Activated naive CD4-positive, alpha-beta T cell treated with anti-CD3 and anti-CD28 coated beads, Interleukin-2, amount 50 U/mL, for 24 hours (primary cell): ENCODE results near the gene FOXJ1.

Experiments used
- H3K27ac Mint-ChIP-seq: one replicate; pipeline ENCODE4 v1.8.0; 2021; ENCODE audit warnings: mild to moderate bottlenecking, mixed read lengths
- H3K27me3 Mint-ChIP-seq: one replicate; pipeline ENCODE4 v1.8.0; 2021; ENCODE audit warnings: mixed read lengths
- H3K36me3 Mint-ChIP-seq: one replicate; pipeline ENCODE4 v1.8.0; 2021; ENCODE audit warnings: mixed read lengths
- H3K4me1 Mint-ChIP-seq: one replicate; pipeline ENCODE4 v1.8.0; 2021; ENCODE audit warnings: mixed read lengths
- H3K4me3 Mint-ChIP-seq: one replicate; pipeline ENCODE4 v1.8.0; 2021; ENCODE audit warnings: mild to moderate bottlenecking, mixed read lengths
- H3K9me3 Mint-ChIP-seq: one replicate; pipeline ENCODE4 v1.8.0; 2021; ENCODE audit warnings: mixed read lengths

The FOXJ1 gene

DNA sequence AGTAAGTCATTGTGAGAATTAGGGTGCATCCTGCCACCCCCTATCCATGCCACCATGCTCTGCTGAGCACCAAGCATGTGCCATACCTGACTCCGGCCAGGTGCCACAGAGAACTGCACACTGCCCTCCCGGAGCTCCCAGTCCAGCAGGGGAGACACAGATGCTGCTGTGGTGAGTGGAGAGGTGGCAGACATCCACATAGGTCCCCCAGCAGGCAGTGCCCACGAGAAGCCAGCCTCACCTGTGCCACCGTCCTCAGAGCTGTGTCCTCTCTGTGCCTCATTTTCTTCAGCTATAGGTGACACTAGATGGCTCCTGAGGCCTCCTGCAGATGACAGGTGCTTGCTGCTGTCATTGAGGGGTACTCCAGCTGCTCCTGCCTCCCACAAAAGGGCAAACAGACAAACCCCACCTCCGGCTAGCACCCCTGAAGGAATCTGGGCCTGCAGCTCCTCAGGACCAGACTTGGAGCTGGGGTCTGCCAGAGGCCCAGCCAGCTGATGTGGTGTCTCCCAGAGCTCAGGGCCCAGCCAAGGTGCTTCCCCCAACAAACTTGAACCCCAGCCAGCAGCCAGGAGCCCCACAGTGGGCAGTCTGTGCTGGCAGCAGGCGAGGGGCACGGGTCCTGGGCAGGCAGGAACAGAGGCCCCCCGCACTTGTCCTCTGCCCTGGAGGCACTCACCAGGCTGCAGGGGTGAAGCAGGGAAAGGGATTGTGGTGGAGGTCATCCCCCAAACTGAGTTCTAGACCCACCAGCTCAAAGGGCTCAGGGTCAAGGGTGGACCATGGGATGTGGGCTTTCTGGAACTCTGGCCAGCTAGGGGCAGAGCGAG, 17.1 kb downstream of the FOXJ1 start:
- H3K27ac Mint-ChIP-seq: peak overlapping the region; percentile 59

DNA sequence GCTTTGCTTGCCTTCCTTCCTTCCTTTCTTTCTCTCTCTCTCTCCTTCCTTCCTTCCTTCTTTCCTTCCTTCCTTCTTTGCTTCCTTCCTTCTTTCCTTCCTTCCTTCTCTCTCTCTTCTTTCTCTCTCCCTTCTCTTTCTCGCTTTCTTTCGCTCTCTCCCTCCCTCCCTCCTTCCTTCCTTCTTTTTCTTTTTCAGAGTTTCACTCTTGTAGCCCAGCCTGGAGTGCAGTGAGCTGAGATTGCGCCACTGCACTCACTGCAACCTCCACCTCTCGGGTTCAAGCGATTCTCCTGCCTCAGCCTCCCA, 17.9 kb downstream of the FOXJ1 start:
- Mint-ChIP-seq H3K4me1 (peaks cover 28% of the 10 kb centered on the region), H3K27me3 (no peaks in the 10 kb centered on the region), H3K27ac (peak overlapping the region; percentile 76), H3K36me3 (no peaks in the 10 kb centered on the region), H3K4me3 (peak overlapping the region; percentile 60), H3K9me3 (no peaks in the 10 kb centered on the region)

More for the DNA sequence above, 17.1 kb downstream of the FOXJ1 start:
- no peaks in the 10 kb centered on the region for H3K27me3 Mint-ChIP-seq
- no peaks in the 10 kb centered on the region for H3K36me3 Mint-ChIP-seq
- no peak overlapping the region for H3K4me3 Mint-ChIP-seq
- peaks cover 28% of the 10 kb centered on the region for H3K4me1 Mint-ChIP-seq
- H3K9me3 Mint-ChIP-seq: no peaks in the 10 kb centered on the region

DNA sequence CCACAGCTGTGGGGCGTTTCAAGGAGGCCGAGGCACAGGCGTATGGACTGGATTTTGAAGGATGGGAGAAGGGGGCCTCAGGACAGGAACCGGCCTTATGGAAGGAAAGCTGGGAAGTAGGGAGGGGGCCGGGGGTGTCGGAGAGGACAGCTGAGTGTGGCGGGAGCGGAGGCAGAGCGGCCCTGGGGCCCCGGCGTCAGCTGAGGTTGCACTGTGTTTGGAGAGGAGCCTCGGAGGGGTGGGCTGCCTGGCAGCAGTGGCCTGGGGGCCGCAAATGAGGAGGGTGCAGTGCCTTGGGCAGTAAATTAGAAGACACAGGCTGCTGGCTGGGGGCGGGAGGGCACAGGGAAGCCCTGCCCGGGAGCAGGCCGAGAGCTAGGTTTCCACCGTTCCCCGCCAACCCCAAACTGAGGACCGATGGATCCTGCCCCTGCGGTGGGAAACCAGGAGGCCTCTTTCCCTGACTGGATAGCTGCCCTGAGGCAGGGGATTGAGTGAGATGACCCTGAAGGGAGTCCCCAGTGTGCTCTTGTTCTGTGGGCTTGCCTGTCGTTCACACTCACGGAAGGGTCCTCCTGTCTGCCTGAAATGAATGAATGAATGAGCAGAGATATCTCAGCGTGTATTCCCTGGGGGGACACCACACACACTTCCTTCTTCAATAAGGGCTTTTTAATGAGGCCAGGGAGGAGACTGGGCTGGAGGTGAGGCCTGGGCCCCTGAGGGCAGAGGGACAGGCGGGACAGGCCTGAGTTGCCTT, 18.4 kb downstream of the FOXJ1 start:
- no peaks in the 10 kb centered on the region for H3K9me3 Mint-ChIP-seq
- peaks cover 28% of the 10 kb centered on the region for H3K4me1 Mint-ChIP-seq
- H3K27ac Mint-ChIP-seq: peak overlapping the region; percentile 76
- H3K4me3 Mint-ChIP-seq: peak overlapping the region; percentile 61
- no peaks in the 10 kb centered on the region for H3K27me3 Mint-ChIP-seq
- no peaks in the 10 kb centered on the region for H3K36me3 Mint-ChIP-seq

DNA sequence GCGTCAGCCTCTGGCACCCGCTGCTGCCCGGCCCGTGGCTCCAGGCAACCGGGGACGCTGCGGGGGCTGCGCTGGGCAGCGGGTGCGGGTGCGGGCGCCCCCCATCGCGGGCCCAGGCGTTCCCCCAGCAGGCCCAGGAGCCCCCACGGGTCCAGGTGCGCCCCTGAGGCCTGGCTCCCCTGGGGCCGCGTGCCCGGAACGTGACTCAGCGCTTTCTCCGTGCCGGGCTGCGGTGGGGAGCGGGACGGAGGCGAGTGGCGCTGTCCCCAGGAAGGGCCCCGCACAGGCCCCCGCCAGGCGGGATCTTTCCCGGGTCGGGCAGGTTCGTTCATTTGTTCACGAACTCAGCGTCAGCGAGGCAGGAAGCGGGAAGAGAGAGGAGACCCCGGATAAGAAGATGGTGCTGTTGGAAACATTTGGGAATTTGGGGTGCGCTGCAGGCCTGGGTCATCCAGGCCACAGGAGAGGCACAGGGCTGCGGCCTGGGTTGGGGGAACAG, 19.1 kb downstream of the FOXJ1 start:
- H3K27ac Mint-ChIP-seq: peak overlapping the region; percentile 17
- peaks cover 22% of the 10 kb centered on the region for H3K4me1 Mint-ChIP-seq
- no peaks in the 10 kb centered on the region for H3K9me3 Mint-ChIP-seq
- H3K36me3 Mint-ChIP-seq: no peaks in the 10 kb centered on the region
- H3K27me3 Mint-ChIP-seq: no peaks in the 10 kb centered on the region
- peak overlapping the region; percentile 61 for H3K4me3 Mint-ChIP-seq

DNA sequence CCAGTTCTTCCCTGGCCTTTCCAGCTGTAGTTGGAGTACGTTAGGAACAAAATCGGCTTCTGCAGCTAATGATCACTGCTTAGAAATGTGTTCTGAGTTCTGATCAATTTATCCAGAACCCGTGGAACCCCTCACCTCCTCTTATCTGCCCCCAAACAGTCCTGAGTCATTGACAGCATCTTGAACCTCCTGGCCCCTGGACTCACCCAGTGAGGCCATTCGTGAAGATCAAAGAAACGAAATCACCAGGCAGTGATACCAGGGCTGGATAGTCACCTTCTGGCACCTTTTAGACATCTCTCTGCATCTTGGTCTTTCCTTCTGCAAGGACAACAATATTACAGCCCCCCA, 20.4 kb downstream of the FOXJ1 start:
- H3K9me3 Mint-ChIP-seq: no peaks in the 10 kb centered on the region
- no peaks in the 10 kb centered on the region for H3K36me3 Mint-ChIP-seq
- H3K4me1 Mint-ChIP-seq: peaks cover 10% of the 10 kb centered on the region
- no peak overlapping the region for H3K27ac Mint-ChIP-seq
- no peak overlapping the region for H3K4me3 Mint-ChIP-seq
- no peaks in the 10 kb centered on the region for H3K27me3 Mint-ChIP-seq

DNA sequence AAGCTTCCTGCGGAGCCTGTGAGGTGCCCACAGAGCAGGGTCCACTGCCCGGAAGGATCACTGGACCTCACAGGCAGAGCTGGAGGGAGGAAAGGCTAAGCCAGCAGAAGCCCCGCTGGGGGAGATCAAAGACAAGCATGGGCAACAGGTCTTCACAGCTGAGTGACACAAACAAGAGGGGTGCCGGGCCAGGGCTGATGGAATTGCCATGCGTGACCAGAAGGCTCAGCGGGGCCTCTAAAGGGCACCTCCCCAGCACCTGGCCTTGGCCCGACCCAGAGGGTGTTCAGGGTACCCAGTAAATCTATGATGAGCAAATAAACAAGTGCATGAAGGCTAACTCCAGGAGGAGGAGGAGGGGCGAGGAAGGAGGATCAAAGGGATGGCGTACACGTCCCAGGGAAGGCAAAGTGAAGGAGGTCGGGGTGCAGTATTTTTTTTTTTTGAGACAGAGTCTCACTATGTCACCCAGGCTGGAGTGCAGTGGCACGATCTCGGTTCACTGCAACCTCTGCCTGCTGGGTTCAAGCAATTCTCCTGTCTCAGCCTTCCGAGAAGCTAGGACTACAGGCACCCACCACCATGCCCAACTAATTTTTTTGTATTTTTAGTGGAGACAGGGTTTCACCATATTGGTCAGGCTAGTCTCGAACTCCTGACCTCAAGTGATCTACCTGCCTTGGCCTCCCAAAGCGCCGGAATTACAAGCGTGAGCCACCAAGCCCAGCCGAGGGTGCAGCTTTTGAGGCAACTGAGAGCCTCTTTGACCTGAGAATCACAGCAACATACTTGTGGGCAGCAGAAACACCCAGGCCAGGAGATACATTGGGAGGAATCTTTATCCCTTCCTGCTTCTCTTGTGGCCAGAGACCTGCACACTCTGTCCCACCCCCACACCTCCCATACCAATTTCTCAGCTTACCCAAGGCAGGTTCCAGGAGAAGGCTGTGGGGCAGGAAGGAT, 21.4 kb downstream of the FOXJ1 start:
- peak overlapping the region; percentile 27 for H3K27ac Mint-ChIP-seq
- no peaks in the 10 kb centered on the region for H3K27me3 Mint-ChIP-seq
- H3K4me1 Mint-ChIP-seq: peaks cover 9% of the 10 kb centered on the region
- H3K4me3 Mint-ChIP-seq: no peak overlapping the region
- H3K36me3 Mint-ChIP-seq: no peaks in the 10 kb centered on the region
- H3K9me3 Mint-ChIP-seq: no peaks in the 10 kb centered on the region

DNA sequence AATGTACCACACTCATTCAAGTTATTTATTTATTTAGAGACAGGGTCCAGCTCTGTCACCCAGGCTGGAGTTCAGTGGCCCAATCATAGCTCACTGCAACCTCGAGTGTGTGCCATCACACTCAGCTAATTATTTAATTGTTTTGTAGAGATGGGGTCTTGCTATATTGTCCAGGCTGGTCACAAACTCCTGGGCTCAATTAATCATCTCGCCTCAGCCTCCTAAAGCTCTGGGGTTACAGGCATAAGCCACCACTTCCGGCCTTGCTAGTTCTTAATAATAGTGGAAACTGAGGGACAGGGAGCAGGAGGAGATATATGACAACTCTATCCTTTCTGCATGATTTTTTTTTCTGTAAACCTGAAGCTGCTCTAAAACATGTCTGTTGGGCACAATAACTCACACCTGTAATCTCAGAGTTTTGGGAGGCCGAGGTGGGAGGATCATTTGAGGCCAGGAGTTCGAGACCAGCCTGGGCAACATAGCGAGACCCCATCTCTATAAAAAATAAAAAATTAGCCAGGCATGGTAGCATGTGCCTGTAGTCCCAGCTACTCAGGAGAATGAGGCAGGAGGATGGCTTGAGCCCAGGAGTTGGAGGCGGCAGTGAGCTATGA, 25.8 kb downstream of the FOXJ1 start:
- Mint-ChIP-seq H3K36me3 (no peaks in the 10 kb centered on the region), H3K4me1 (no peaks in the 10 kb centered on the region), H3K27me3 (no peaks in the 10 kb centered on the region), H3K4me3 (no peak overlapping the region), H3K9me3 (no peaks in the 10 kb centered on the region), H3K27ac (no peak overlapping the region)

DNA sequence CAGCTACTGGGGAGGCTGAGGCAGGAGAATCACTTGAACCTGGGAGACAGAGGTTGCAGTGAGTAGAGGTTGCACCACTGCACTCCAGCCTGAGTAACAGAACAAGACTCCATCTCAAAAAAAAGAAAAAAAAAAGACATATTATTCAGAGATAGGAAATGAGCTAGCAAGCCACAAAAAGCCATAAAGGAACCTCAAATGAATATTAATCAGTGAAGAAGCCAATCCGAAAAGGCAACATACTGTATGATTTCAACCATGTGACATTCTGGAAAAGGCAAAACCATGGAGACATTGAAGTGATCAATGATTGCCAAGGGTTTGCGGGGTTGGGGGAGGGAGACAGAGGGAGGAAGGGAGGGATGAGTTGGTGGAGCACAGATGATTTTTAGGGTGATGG, 29.1 kb downstream of the FOXJ1 start:
- Mint-ChIP-seq H3K36me3 (no peaks in the 10 kb centered on the region), H3K4me1 (no peaks in the 10 kb centered on the region), H3K27me3 (no peaks in the 10 kb centered on the region), H3K9me3 (no peaks in the 10 kb centered on the region), H3K27ac (no peak overlapping the region), H3K4me3 (no peak overlapping the region)

DNA sequence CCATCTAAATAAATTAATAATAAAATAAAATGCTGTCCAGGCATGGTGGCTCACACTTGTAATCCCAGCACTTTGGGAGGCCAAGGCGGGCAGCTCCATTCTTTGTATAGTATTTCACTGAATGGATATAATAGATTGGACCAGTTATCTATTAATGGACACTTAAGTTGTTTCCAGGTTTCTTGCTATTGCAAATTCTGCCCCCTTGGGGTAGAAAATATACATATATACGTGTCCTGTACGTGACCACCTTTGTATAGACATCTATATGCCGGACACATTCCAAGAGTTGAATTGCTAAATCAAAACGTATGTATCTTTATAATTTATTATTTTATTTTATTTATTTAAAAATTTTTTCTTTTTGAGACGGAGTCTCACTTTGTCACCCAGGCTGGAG, 33.5 kb downstream of the FOXJ1 start:
- no peaks in the 10 kb centered on the region for H3K9me3 Mint-ChIP-seq
- H3K27me3 Mint-ChIP-seq: no peaks in the 10 kb centered on the region
- H3K27ac Mint-ChIP-seq: no peak overlapping the region
- no peak overlapping the region for H3K4me3 Mint-ChIP-seq
- peaks cover 16% of the 10 kb centered on the region for H3K4me1 Mint-ChIP-seq
- H3K36me3 Mint-ChIP-seq: no peaks in the 10 kb centered on the region

DNA sequence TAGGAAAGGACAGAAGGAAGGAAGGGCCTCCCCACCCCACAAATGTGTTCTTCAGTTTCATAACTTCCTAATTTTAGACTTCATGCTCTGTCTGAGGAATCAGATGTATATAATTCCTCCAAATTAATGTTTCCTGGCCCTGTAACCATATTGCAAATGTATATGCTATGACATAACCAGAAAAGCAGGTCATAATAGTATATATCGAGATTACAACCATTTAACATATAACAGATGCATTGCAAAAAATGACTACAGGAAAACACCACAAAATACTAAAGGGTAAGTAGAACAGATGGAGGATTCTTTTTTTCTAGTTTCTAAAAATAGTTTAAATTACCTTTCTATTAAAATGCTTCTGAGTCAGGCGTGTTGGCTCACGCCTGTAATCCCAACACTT, 34.3 kb downstream of the FOXJ1 start:
- Mint-ChIP-seq H3K27me3 (no peaks in the 10 kb centered on the region), H3K4me1 (peaks cover 22% of the 10 kb centered on the region), H3K4me3 (no peak overlapping the region), H3K27ac (no peak overlapping the region), H3K36me3 (no peaks in the 10 kb centered on the region), H3K9me3 (no peaks in the 10 kb centered on the region)

DNA sequence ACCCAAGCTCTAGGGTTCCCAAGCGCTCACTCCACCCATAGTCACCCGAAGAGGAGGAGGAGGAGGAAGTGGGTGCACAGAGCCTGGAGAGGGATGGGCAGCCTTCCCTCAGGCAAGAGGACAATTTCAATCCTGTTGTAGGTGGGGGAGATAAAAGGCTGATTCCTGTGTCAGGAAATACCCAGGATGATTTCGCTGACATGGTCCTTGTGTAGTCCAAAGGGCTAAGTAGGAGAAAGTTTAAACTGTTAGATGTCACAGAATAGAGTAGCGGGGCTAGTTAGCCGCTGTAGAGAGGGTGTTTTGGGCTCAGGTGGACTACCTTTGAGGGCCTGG, 36.2 kb downstream of the FOXJ1 start:
- Mint-ChIP-seq H3K9me3 (no peaks in the 10 kb centered on the region), H3K27me3 (no peaks in the 10 kb centered on the region), H3K4me1 (peaks cover 33% of the 10 kb centered on the region), H3K36me3 (peaks cover 3% of the 10 kb centered on the region), H3K27ac (peak overlapping the region; percentile 59), H3K4me3 (peak overlapping the region; percentile 91)

DNA sequence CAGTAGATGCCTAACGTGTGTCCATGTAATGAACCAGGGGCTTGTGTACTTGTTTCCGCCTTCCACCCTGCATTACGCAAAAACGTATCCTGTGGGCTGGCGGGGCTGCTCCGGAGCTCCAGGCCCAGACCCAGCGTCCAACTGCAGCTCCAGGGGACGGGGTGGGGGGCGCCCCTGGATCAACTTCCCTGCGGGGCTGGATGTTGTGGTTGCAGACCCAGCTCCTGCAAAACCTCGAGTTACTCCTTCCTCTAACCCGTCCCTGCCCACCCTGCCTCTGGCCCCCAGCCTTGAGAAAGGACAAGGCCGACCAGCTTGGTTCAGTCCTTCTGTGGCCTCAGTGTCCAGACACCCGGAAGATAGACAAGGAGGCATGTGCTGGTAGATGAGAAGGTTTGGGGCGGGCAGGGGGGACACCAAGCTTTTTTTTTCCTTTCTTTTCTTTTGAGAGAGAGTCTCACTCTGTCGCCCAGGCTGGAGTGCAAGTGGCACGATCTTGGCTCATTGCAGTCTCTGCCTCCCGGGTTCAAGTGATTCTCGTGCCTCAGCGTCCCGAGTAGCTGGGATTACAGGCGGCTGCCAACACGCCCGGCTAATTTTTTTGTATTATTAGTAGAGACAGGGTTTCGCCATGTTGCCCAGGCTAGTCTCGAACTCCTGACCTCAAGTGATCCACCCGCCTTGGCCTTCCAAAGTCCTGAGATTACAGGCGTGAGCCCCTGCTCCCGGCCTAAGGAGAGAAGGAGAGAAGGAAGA, 36.7 kb downstream of the FOXJ1 start:
- Mint-ChIP-seq H3K36me3 (peaks cover 4% of the 10 kb centered on the region), H3K27me3 (no peaks in the 10 kb centered on the region), H3K4me1 (peaks cover 34% of the 10 kb centered on the region), H3K27ac (peak overlapping the region; percentile 59), H3K9me3 (no peaks in the 10 kb centered on the region), H3K4me3 (peak overlapping the region; percentile 91)

DNA sequence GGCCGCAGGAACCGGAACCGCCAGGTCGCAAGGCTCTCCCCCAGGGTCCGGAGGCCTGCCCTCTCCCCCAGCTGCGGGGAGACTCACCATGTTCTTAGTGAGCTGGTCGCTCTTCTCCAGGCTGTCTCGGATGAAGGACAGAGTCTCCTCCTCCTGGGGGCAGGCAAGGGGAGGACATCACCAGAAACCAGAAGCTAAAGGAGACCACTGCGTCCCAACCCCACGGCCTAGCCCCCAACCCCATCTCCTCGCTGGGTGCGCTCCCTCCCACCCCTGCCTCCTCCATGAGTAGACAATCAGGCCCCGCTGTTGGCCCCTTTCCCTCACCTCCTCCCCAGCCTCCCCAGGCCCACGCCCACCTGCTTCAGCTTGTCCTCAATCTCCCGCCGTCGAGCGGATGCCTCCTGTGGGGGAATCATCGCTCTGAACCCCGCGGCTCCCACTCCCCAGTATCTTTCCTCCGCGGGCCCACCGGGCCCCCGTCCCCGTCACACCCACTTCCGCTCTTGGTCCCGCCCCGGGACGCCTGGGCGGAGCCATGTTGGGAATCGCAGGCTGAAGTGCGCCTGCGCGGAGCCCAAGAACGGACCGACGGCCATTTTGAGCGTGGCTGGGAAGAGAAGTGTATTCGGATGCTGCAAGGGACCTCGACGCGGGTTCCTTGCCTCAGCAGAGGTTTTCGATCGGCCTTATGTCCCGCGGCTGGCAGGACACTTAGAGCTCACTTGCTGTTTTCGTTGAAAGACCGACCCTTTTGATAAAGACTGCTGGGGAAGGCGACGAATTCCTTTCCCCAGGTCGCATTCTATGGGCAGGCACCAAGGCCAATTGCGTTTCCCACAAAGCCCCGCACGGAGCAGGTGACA, 37.5 kb downstream of the FOXJ1 start, which contains the start of gene EXOC7:
Gene EXOC7 (minus strand): TSS at position 514 of the 866 bp plus-strand sequence. CDS start 95 bp downstream, at position 419.
- Mint-ChIP-seq H3K36me3 (peaks cover 4% of the 10 kb centered on the region), H3K27ac (peak within 1 kb of the TSS; percentile 91), H3K9me3 (no peaks in the 10 kb centered on the region), H3K4me3 (peak within 1 kb of the TSS; percentile 91), H3K27me3 (no peaks in the 10 kb centered on the region), H3K4me1 (peaks cover 34% of the 10 kb centered on the region)

DNA sequence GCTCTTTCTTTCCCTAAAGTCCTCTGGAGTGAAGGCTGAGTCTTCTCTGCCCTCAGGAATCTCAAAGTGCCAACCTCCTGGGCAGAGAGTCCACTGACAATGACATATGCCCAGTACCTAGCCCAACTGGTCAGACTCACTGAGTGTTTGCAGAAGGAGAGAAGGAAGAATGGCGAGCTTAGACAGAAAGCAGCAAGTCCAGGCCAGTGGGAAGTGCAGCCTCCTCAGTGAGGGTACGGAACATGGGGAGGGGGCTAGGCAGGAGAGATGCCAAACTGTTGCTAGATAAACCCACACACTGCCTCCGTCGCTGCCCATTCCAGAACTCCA, 38.1 kb downstream of the FOXJ1 start:
- no peaks in the 10 kb centered on the region for H3K9me3 Mint-ChIP-seq
- peak overlapping the region; percentile 91 for H3K27ac Mint-ChIP-seq
- H3K36me3 Mint-ChIP-seq: peaks cover 4% of the 10 kb centered on the region
- peak overlapping the region; percentile 91 for H3K4me3 Mint-ChIP-seq
- no peaks in the 10 kb centered on the region for H3K27me3 Mint-ChIP-seq
- H3K4me1 Mint-ChIP-seq: peaks cover 34% of the 10 kb centered on the region
